Measurements from ENCODE around the gene NODAL.

DNA sequence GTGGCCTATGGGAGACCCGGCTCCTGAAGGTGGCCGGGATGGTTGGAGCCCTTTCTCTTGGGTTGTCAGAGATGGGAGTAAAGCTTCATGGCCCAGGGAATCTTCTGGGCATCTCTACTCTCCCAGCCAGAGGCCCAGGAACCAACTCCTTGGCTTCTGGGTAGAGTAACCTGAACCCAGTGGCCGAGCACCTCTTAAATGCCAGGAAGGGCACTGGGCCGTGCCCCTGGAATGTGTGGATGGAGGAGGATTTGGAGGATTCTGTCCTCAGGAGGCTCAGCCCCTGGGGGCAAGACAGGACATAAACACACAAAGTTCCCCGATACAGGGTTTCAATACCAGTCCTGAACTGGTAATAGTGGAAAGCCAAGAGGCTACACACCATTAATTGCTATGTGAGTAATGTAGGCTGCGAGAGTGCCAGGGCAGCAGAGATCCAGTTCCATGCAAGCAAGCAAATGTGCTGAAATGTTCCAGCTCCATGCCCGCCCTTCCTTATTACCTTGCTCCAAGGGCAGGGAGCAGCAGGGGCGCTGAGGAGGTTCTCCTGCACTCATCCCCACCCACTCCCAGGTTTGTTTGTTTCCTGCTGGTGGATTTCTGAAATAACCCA lies 38.3 kb upstream of the NODAL start:
- no peak for TF ChIP-seq POLR2A (IDR thresholded peaks at IDR 0.05)
- TF ChIP-seq, protein P1, sequence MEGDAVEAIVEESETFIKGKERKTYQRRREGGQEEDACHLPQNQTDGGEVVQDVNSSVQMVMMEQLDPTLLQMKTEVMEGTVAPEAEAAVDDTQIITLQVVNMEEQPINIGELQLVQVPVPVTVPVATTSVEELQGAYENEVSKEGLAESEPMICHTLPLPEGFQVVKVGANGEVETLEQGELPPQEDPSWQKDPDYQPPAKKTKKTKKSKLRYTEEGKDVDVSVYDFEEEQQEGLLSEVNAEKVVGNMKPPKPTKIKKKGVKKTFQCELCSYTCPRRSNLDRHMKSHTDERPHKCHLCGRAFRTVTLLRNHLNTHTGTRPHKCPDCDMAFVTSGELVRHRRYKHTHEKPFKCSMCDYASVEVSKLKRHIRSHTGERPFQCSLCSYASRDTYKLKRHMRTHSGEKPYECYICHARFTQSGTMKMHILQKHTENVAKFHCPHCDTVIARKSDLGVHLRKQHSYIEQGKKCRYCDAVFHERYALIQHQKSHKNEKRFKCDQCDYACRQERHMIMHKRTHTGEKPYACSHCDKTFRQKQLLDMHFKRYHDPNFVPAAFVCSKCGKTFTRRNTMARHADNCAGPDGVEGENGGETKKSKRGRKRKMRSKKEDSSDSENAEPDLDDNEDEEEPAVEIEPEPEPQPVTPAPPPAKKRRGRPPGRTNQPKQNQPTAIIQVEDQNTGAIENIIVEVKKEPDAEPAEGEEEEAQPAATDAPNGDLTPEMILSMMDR (IDR thresholded peaks at IDR 0.05), result no peak
